HT-29 (cell line): ENCODE results near the gene ZNF473. TPM values are rescaled to one million over a fixed set of nuclear protein-coding genes. Genes with fewer than 3 reads are reported as not detected.

Source experiments
- DNase-seq: peaks from one replicate; pipeline ENCODE4 v3.0.0-alpha.2; 2015; ENCODE audit warnings: low spot score
- total RNA-seq: library from RNA; depleted of rRNA; stranded (reverse); fragments of >200 nt; shearing (Covaris generic); gene quantifications from 2 replicates; pipeline ENCODE4 v1.2.3, GENCODE V29; 2014

The ZNF473 gene
- total RNA-seq, 1 experiment from 2014 or later = 18.9 TPM

GRCh38 chr19:50003254-50003788, 22.5 kb upstream of the ZNF473 start:
- no peak for DNase-seq

GRCh38 chr19:50003810-50004419, 21.9 kb upstream of the ZNF473 start:
- DNase-seq = peak; percentile 86

GRCh38 chr19:50005428-50005827, 20.4 kb upstream of the ZNF473 start:
- DNase-seq = no peak

- DNase-seq = no peak
These were observed 18.6 kb upstream of the ZNF473 start for GRCh38 chr19:50007170-50007569.

- no peak for DNase-seq
These were observed 17.9 kb upstream of the ZNF473 start for GRCh38 chr19:50007947-50008346.

GRCh38 chr19:50008532-50008931, 17.3 kb upstream of the ZNF473 start:
- DNase-seq = no peak

- no peak for DNase-seq
These were observed 9.5 kb upstream of the ZNF473 start for GRCh38 chr19:50016225-50016807.

- no peak for DNase-seq
These were observed 5.3 kb upstream of the ZNF473 start for GRCh38 chr19:50020481-50020880.

GRCh38 chr19:50022823-50023222, 3.0 kb upstream of the ZNF473 start:
- DNase-seq = no peak

GRCh38 chr19:50024719-50025021, 1.1 kb upstream of the ZNF473 start:
- no peak for DNase-seq

- DNase-seq = peak; percentile 100
These were observed 597 bp upstream of the ZNF473 start, which contains the start of gene VRK3 for GRCh38 chr19:50025022-50025793. TSS of gene VRK3 (minus strand) at chr19:50025372. CDS start at chr19:50016162, 9,210 bp downstream.

- DNase-seq = no peak
These were observed 723 bp downstream of the ZNF473 start for GRCh38 chr19:50026550-50026906.

GRCh38 chr19:50030225-50030624, 4.4 kb downstream of the ZNF473 start:
- DNase-seq = no peak

GRCh38 chr19:50030937-50031336, 5.1 kb downstream of the ZNF473 start:
- DNase-seq = no peak

- no peak for DNase-seq
These were observed 11.1 kb downstream of the ZNF473 start for GRCh38 chr19:50036908-50037307.

- DNase-seq = peak; percentile 71
These were observed 14.2 kb downstream of the ZNF473 start for GRCh38 chr19:50039968-50040367.

GRCh38 chr19:50040967-50041366, 15.2 kb downstream of the ZNF473 start:
- DNase-seq = no peak

- no peak for DNase-seq
These were observed 16.7 kb downstream of the ZNF473 start for GRCh38 chr19:50042363-50043024.

GRCh38 chr19:50043967-50044366, 18.2 kb downstream of the ZNF473 start:
- no peak for DNase-seq

GRCh38 chr19:50044922-50045321, 19.1 kb downstream of the ZNF473 start:
- DNase-seq = no peak

- DNase-seq = peak; percentile 94
These were observed 21.1 kb downstream of the ZNF473 start for GRCh38 chr19:50046649-50047503.
